HG03159 (cell line): ENCODE results near the gene ZNHIT3.
"Not testable (repeated sequence)": the region's sequence is repeated elsewhere in the genome, so short reads cannot be mapped to it uniquely, and the experiment has no call there.

Experiments
- ATAC-seq: cut with Tn5 transposase; IDR thresholded peaks from one replicate; pipeline ENCODE4 v1.9.1; 2021; ENCODE audit warnings: mild to moderate bottlenecking, moderate library complexity; ENCODE audit not compliant: unreplicated experiment

The ZNHIT3 gene

GRCh38 chr17:36486204-36487194 lies at the start of gene ZNHIT3:
Gene ZNHIT3 (plus strand): TSS chr17:36486681. CDS start chr17:36486700, 19 bp downstream.
- ATAC-seq = peak; percentile 86

GRCh38 chr17:36441792-36442191 lies 44.7 kb upstream of the ZNHIT3 start:
- ATAC-seq = not testable (repeated sequence)

- ATAC-seq = no peak
These were observed 42.7 kb upstream of the ZNHIT3 start for GRCh38 chr17:36443777-36444176.

- ATAC-seq = not testable (repeated sequence)
These were observed 36.5 kb upstream of the ZNHIT3 start for GRCh38 chr17:36449997-36450396.

- not testable (repeated sequence) for ATAC-seq
These were observed 33.6 kb upstream of the ZNHIT3 start for GRCh38 chr17:36452888-36453287.

GRCh38 chr17:36457701-36458100 lies 28.8 kb upstream of the ZNHIT3 start:
- not testable (repeated sequence) for ATAC-seq

GRCh38 chr17:36459045-36459444 lies 27.4 kb upstream of the ZNHIT3 start:
- no peak for ATAC-seq

GRCh38 chr17:36459601-36460000 lies 26.9 kb upstream of the ZNHIT3 start:
- ATAC-seq = no peak

GRCh38 chr17:36460265-36460937 lies 26.1 kb upstream of the ZNHIT3 start:
- ATAC-seq = no peak

GRCh38 chr17:36461330-36462110 lies 25.0 kb upstream of the ZNHIT3 start:
- ATAC-seq = no peak

GRCh38 chr17:36463916-36464764 lies 22.3 kb upstream of the ZNHIT3 start:
- no peak for ATAC-seq

GRCh38 chr17:36464765-36465088 lies 21.8 kb upstream of the ZNHIT3 start:
- no peak for ATAC-seq

- ATAC-seq = no peak
These were observed 17.4 kb upstream of the ZNHIT3 start for GRCh38 chr17:36468903-36469635.

GRCh38 chr17:36469733-36470132 lies 16.7 kb upstream of the ZNHIT3 start:
- ATAC-seq = no peak

GRCh38 chr17:36470499-36470898 lies 16.0 kb upstream of the ZNHIT3 start:
- no peak for ATAC-seq

- ATAC-seq = no peak
These were observed 11.9 kb upstream of the ZNHIT3 start for GRCh38 chr17:36474571-36474970.

- ATAC-seq = no peak
These were observed 11.0 kb upstream of the ZNHIT3 start for GRCh38 chr17:36475346-36475970.

GRCh38 chr17:36481829-36482228 lies 4.7 kb upstream of the ZNHIT3 start:
- ATAC-seq = no peak
